ENCODE data around the gene DGAT2. TPM values are rescaled to one million over a fixed set of nuclear protein-coding genes. Genes with fewer than 3 reads are reported as not detected.

DGAT2 gene
- total RNA-seq, 1 experiment from 2014 or later = 2.8 TPM

GRCh38 chr11:75795276-75796090 is 26.9 kb downstream of the DGAT2 start:
- no peak overlapping the region for H3K27ac ChIP-seq (ENCODE audit: insufficient read length, low read depth, low read length)
- Mint-ChIP-seq H3K36me3 (ENCODE audit: insufficient read depth in 1 of 3, low read depth in 3 of 3) (no peaks in the 10 kb centered on the region), H3K27me3 (ENCODE audit: low read depth) (peaks cover 1% of the 10 kb centered on the region), H3K9me3 (no peaks in the 10 kb centered on the region; a peak in 1 of 5 replicates), H3K27ac (no peak overlapping the region), H3K4me1 (peaks cover 7% of the 10 kb centered on the region in 2 experiments; a peak in 2 of 4 replicates), H3K4me3 (no peak overlapping the region)
- no peak for DNase-seq
- H4K5ac ChIP-seq (ENCODE audit: insufficient read length, low read depth, low read length) = no peak overlapping the region
- WGBS (ENCODE audit: extremely low coverage, insufficient read length, low lambda C conversion rate) = no CpG with 5 or more reads among the region's 4 CpGs
- no peaks in the 10 kb centered on the region for H3K79me1 ChIP-seq (ENCODE audit: insufficient read depth, low read depth, low read length, poor library complexity, severe bottlenecking)
- H2BK120ac ChIP-seq (ENCODE audit: low read depth, low read length, poor library complexity, severe bottlenecking) = no peak overlapping the region
- no peak overlapping the region for H2BK12ac ChIP-seq (ENCODE audit: insufficient read length, low read depth, low read length)
- TF ChIP-seq CTCF (conservative IDR thresholded peaks at IDR 0.05) = no peak
- H3K9ac ChIP-seq (ENCODE audit: extremely low read depth, insufficient read length, low read length) = no peak overlapping the region
- H4K91ac ChIP-seq (ENCODE audit: insufficient read length, low read depth, low read length) = no peak overlapping the region
- no peaks in the 10 kb centered on the region for H3K79me2 ChIP-seq (ENCODE audit: insufficient read depth, low read length)
- H3K56ac ChIP-seq (ENCODE audit: insufficient read length, low read depth, low read length) = no peak overlapping the region
- no peaks in the 10 kb centered on the region for H3K27me3 ChIP-seq (ENCODE audit: insufficient read depth, low read length)
- no peak overlapping the region for H2BK5ac ChIP-seq (ENCODE audit: insufficient read length, low read length)
- H3K9me3 ChIP-seq (ENCODE audit: control insufficient read depth, low read depth, low read length) = no peaks in the 10 kb centered on the region
- H3K4me2 ChIP-seq (ENCODE audit: insufficient read depth, insufficient read length, low read length) = no peak overlapping the region
- H2AK5ac ChIP-seq (ENCODE audit: insufficient read length, low read length) = no peak overlapping the region
- H4K8ac ChIP-seq (replicated peaks; ENCODE audit: insufficient read length, low read depth, low read length) = no peak overlapping the region
- no peak overlapping the region for H3T11ph ChIP-seq (ENCODE audit: low read length)
- no peak overlapping the region for H3K23ac ChIP-seq (ENCODE audit: insufficient read length, low read depth, low read length)
- no peak overlapping the region for H2BK20ac ChIP-seq (ENCODE audit: low read depth, low read length, poor library complexity, severe bottlenecking)
- H4K20me1 ChIP-seq (ENCODE audit: control insufficient read depth, insufficient read depth, insufficient read length) = no peaks in the 10 kb centered on the region
- H3K4me1 ChIP-seq (ENCODE audit: insufficient read depth, low read length) = no peaks in the 10 kb centered on the region
- H3K23me2 ChIP-seq (ENCODE audit: insufficient read length, low read depth, low read length, poor library complexity, severe bottlenecking) = no peaks in the 10 kb centered on the region
- no peak overlapping the region for H2AFZ ChIP-seq (ENCODE audit: low read length)
- no peak overlapping the region for H3K18ac ChIP-seq (ENCODE audit: insufficient read length, low read depth, low read length)
- H3K4ac ChIP-seq (ENCODE audit: low read depth, low read length) = no peak overlapping the region
- no peak overlapping the region for H2BK15ac ChIP-seq (ENCODE audit: low read depth, low read length)
- H3K14ac ChIP-seq (ENCODE audit: insufficient read depth, low read length) = no peak overlapping the region
